ENCODE data around the gene RFT1. TPM values are rescaled to one million over a fixed set of nuclear protein-coding genes. Genes with fewer than 3 reads are reported as not detected.

RFT1 gene
- total RNA-seq, 3 donors from 2014 or later = 14.7 to 18.7 (median 15.2) TPM

DNA sequence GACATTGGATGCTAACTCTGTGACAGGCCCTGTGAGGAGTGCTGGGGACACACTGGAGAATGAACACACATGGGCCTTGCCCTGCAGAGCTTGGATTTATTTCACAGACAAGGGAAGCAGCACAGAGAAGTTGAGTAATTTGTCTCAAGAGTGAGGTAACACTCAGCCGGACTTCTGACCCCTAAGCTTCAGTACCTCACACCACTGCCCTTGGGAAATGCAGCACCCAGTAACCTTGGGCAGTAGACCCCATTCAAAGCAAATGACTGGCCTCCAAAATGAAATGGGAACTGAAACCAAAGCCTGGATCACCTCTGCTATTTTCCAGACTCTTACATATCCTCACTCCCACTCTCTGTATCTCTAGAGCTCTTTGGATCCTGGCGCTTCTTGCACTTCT is 37.3 kb downstream of the RFT1 start:
- no peak for TF ChIP-seq CTCF (IDR thresholded peaks at IDR 0.05)
- Histone ChIP-seq H3K4me3 (no peak overlapping the region), H3K4me1 (ENCODE audit: low read depth) (no peaks in the 10 kb centered on the region), H3K9me3 (no peaks in the 10 kb centered on the region), H3K36me3 (ENCODE audit: low read depth) (no peaks in the 10 kb centered on the region)
- ATAC-seq = peak; percentile 30
- no peak for DNase-seq
- intact Hi-C loops (cut with DNase I, micrococcal nuclease) = no loop called here

DNA sequence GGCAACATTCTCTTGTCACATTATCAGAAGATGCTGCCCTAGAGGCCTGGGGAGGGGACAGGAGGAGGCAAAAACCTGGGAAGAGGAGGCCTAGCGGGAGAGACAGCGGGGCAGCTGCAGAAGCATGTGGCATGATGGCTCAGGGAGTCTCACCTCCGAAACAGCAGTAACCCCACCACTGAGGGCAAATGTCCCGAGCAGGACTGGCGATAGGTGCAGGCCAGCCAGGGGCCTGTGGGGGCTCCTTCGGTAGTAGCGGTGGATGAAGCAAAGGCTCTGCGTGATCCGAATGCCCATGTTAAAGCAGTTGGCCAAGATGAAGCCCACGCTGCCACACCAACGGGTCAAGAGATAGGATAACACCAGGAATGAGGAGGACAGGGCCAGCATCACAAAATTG is 38.0 kb downstream of the RFT1 start:
- Histone ChIP-seq H3K9me3 (no peaks in the 10 kb centered on the region), H3K36me3 (ENCODE audit: low read depth) (no peaks in the 10 kb centered on the region), H3K4me1 (ENCODE audit: low read depth) (no peaks in the 10 kb centered on the region), H3K4me3 (no peak overlapping the region)
- ATAC-seq (no peak), DNase-seq (no peak)
- intact Hi-C loops (cut with DNase I, micrococcal nuclease) = no loop called here
- no peak for TF ChIP-seq CTCF (IDR thresholded peaks at IDR 0.05)

DNA sequence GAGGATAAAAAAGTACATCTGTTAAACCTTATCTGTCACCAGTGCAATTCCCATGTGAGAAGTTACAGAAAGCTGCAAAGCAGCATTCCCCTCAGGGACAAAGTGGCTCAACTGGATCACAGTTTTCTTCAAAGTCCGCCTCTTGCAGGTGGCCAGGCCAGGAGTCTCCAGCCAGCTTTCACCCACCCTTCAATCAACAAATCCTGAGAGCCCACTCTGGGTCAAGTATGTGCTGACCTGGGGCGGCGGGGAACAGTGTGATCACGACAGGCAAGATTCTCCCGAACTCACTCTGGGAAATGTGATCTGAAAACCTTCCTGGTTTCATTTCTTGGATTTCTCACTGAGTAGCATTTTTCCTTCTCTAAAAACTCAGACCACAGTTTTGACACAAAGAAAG is 39.2 kb downstream of the RFT1 start:
- intact Hi-C loops (cut with DNase I, micrococcal nuclease) = no loop called here
- TF ChIP-seq CTCF (IDR thresholded peaks at IDR 0.05) = no peak
- Histone ChIP-seq H3K4me1 (ENCODE audit: low read depth) (no peaks in the 10 kb centered on the region), H3K9me3 (no peaks in the 10 kb centered on the region), H3K36me3 (ENCODE audit: low read depth) (no peaks in the 10 kb centered on the region), H3K4me3 (no peak overlapping the region)
- ATAC-seq (no peak), DNase-seq (no peak)

GRCh38 chr3:53089511-53089910 is 40.7 kb downstream of the RFT1 start:
- peak; percentile 10 for ATAC-seq
- intact Hi-C loops (cut with DNase I, micrococcal nuclease) = no loop called here
- Histone ChIP-seq H3K36me3 (ENCODE audit: low read depth) (no peaks in the 10 kb centered on the region), H3K4me1 (ENCODE audit: low read depth) (no peaks in the 10 kb centered on the region), H3K4me3 (no peak overlapping the region), H3K9me3 (no peaks in the 10 kb centered on the region)
- peak in 1 of 3 donors; percentile 14 for DNase-seq
- no peak for TF ChIP-seq CTCF (IDR thresholded peaks at IDR 0.05)

GRCh38 chr3:53085476-53085875 is 44.8 kb downstream of the RFT1 start:
- Histone ChIP-seq H3K4me3 (no peak overlapping the region), H3K9me3 (no peaks in the 10 kb centered on the region), H3K36me3 (ENCODE audit: low read depth) (no peaks in the 10 kb centered on the region), H3K4me1 (ENCODE audit: low read depth) (no peaks in the 10 kb centered on the region)
- no peak for TF ChIP-seq CTCF (IDR thresholded peaks at IDR 0.05)
- intact Hi-C loops (cut with DNase I, micrococcal nuclease) = no loop called here
- no peak for DNase-seq
- no peak for ATAC-seq

DNA sequence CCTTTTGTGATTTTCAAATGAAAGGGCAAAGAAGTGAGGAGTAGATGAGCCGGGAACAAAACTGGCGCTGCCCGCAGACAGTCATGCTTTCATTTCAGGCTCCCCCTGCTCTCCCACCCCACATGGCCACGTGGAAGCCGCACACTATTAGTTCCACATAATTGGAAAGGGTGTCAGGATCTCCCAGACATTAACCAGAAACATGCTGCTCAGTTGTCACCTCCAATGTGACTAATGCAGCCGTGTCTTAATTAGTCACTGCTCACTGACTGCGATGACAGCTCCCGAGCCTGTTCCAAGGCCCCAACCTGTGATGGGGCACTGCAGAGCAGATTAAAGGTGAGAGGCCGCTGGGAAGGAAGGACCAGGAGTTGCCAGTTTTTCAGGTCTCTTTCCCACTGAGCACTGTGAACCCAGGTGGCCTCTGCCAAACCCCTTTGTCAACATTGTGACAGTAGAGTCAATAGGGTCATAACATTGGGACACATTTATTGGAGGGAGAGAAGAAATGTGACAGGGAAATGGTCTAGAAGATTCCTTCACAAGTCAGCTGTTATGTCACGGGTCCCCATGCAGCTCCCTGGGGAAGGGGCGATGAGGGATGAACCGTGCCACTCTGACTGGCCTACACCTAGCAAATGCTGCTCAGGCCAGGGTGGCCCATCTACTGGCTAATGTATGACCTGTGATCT is 45.8 kb downstream of the RFT1 start:
- no peaks in the 10 kb centered on the region for H3K36me3 ChIP-seq (ENCODE audit: low read depth)
- intact Hi-C loops (cut with DNase I, micrococcal nuclease) = no loop called here
- ATAC-seq (peak; percentile 32), DNase-seq (no peak)
- no peak overlapping the region for H3K4me3 ChIP-seq
- no peak for TF ChIP-seq CTCF (IDR thresholded peaks at IDR 0.05)
- no peaks in the 10 kb centered on the region for H3K4me1 ChIP-seq (ENCODE audit: low read depth)
- H3K9me3 ChIP-seq = no peaks in the 10 kb centered on the region
